HPDE6-E6E7 (cell line): ENCODE measurements around the gene TSPAN9.

Experiments
- DNase-seq: peaks from one replicate; pipeline ENCODE4 v3.0.0; 2011; ENCODE audit warnings: missing footprints; ENCODE audit errors: extremely low spot score

TSPAN9 gene

GRCh38 chr12:3225154-3225795 is 148.1 kb downstream of the TSPAN9 start:
- no peak for DNase-seq

- no peak for DNase-seq
Measured at GRCh38 chr12:3225796-3226180, 148.6 kb downstream of the TSPAN9 start.

GRCh38 chr12:3226264-3226663 is 149.1 kb downstream of the TSPAN9 start:
- DNase-seq = no peak

- no peak for DNase-seq
Measured at GRCh38 chr12:3227076-3227975, 150.1 kb downstream of the TSPAN9 start.

- DNase-seq = no peak
Measured at GRCh38 chr12:3228552-3228951, 151.4 kb downstream of the TSPAN9 start.

- no peak for DNase-seq
Measured at GRCh38 chr12:3229577-3229976, 152.4 kb downstream of the TSPAN9 start.

GRCh38 chr12:3230758-3231375 is 153.7 kb downstream of the TSPAN9 start:
- no peak for DNase-seq

- DNase-seq = no peak
Measured at GRCh38 chr12:3231399-3231876, 154.3 kb downstream of the TSPAN9 start.

- no peak for DNase-seq
Measured at GRCh38 chr12:3233797-3234196, 156.6 kb downstream of the TSPAN9 start.

GRCh38 chr12:3236345-3237187 is 159.4 kb downstream of the TSPAN9 start:
- DNase-seq = peak; percentile 83

- no peak for DNase-seq
Measured at GRCh38 chr12:3238196-3238595, 161.0 kb downstream of the TSPAN9 start.

GRCh38 chr12:3241621-3242020 is 164.4 kb downstream of the TSPAN9 start:
- DNase-seq = no peak

GRCh38 chr12:3242199-3242863 is 165.2 kb downstream of the TSPAN9 start:
- DNase-seq = no peak

- DNase-seq = no peak
Measured at GRCh38 chr12:3243376-3244084, 166.4 kb downstream of the TSPAN9 start.

GRCh38 chr12:3244219-3244750 is 167.1 kb downstream of the TSPAN9 start:
- no peak for DNase-seq

GRCh38 chr12:3246253-3246652 is 169.1 kb downstream of the TSPAN9 start:
- no peak for DNase-seq

- DNase-seq = no peak
Measured at GRCh38 chr12:3247077-3247476, 169.9 kb downstream of the TSPAN9 start.

- no peak for DNase-seq
Measured at GRCh38 chr12:3247629-3248161, 170.5 kb downstream of the TSPAN9 start.

- no peak for DNase-seq
Measured at GRCh38 chr12:3249081-3249800, 172.1 kb downstream of the TSPAN9 start.
